BLaER1 (cell line): Measurements from ENCODE around the gene E2F4.
A peak's percentile ranks its signal among the peaks of the same experiment; 100 is the strongest.

Source experiments
- H3K27ac ChIP-seq: shearing (Covaris generic); formaldehyde crosslinking; 2 replicates; pipeline ENCODE4 v1.8.1; 2022
- H3K27me3 ChIP-seq: shearing (Covaris generic); formaldehyde crosslinking; 2 replicates; pipeline ENCODE4 v1.8.1; 2022
- H3K36me3 ChIP-seq: shearing (Covaris generic); formaldehyde crosslinking; 2 replicates; pipeline ENCODE4 v1.8.1; 2022
- H3K4me1 ChIP-seq: shearing (Covaris generic); formaldehyde crosslinking; 2 replicates; pipeline ENCODE4 v1.8.1; 2022
- H3K4me2 ChIP-seq: shearing (Covaris generic); formaldehyde crosslinking; 2 replicates; pipeline ENCODE4 v1.8.1; 2022
- H3K4me3 ChIP-seq: shearing (Covaris generic); formaldehyde crosslinking; 2 replicates; pipeline ENCODE4 v1.8.1; 2022
- H3K9ac ChIP-seq: shearing (Covaris generic); formaldehyde crosslinking; 2 replicates; pipeline ENCODE4 v1.8.1; 2022
- H3K9me3 ChIP-seq: shearing (Covaris generic); formaldehyde crosslinking; 2 replicates; pipeline ENCODE4 v1.8.1; 2022
- H4K20me1 ChIP-seq: shearing (Covaris generic); formaldehyde crosslinking; 2 replicates; pipeline ENCODE4 v1.8.1; 2022
- Cebpa-rat ChIP-seq: shearing (Covaris generic); IDR thresholded peaks from 2 replicates; pipeline ENCODE4 v1.8.1; 2022

The E2F4 gene

GRCh38 chr16:67246081-67246755 is 54.3 kb downstream of the E2F4 start:
- Histone ChIP-seq H3K27me3 (peaks cover 28% of the 10 kb centered on the region), H3K4me2 (peak overlapping the region; percentile 100), H3K4me3 (peak overlapping the region; percentile 92), H3K9ac (peak overlapping the region; percentile 84), H3K9me3 (no peaks in the 10 kb centered on the region), H3K4me1 (peaks cover 86% of the 10 kb centered on the region), H4K20me1 (peaks cover 51% of the 10 kb centered on the region), H3K36me3 (peaks cover 13% of the 10 kb centered on the region), H3K27ac (peak overlapping the region; percentile 84)
- TF ChIP-seq Cebpa-rat: no peak

- Histone ChIP-seq H3K4me3 (peak overlapping the region; percentile 92), H3K27ac (peak overlapping the region; percentile 84), H4K20me1 (peaks cover 45% of the 10 kb centered on the region), H3K4me1 (peaks cover 81% of the 10 kb centered on the region), H3K9ac (peak overlapping the region; percentile 84), H3K9me3 (no peaks in the 10 kb centered on the region), H3K36me3 (peaks cover 7% of the 10 kb centered on the region), H3K4me2 (peak overlapping the region; percentile 100), H3K27me3 (peaks cover 28% of the 10 kb centered on the region)
- no peak for TF ChIP-seq Cebpa-rat
Measured at GRCh38 chr16:67246756-67247191, 54.8 kb downstream of the E2F4 start.

- Histone ChIP-seq H3K4me1 (peaks cover 75% of the 10 kb centered on the region), H4K20me1 (peaks cover 39% of the 10 kb centered on the region), H3K4me2 (peak within 1 kb of the TSS; percentile 100), H3K36me3 (peaks cover under 1% of the 10 kb centered on the region; the same call in 1 of the 2 replicates), H3K27ac (peak within 1 kb of the TSS; percentile 84), H3K9ac (peak within 1 kb of the TSS; percentile 84), H3K4me3 (peak within 1 kb of the TSS; percentile 92), H3K9me3 (no peaks in the 10 kb centered on the region), H3K27me3 (peaks cover 28% of the 10 kb centered on the region)
- TF ChIP-seq Cebpa-rat: no peak
Measured at GRCh38 chr16:67247192-67248072, 55.5 kb downstream of the E2F4 start, which contains the start of gene FHOD1. Gene FHOD1, minus strand, starts transcription at chr16:67247481. Its CDS starts 71 bp downstream, at chr16:67247410.

- no peaks in the 10 kb centered on the region for H3K36me3 ChIP-seq
- peak overlapping the region; percentile 84 for H3K9ac ChIP-seq
- H3K4me1 ChIP-seq: peaks cover 75% of the 10 kb centered on the region
- peak overlapping the region; percentile 18; the same call in 1 of the 2 replicates for H3K27ac ChIP-seq
- peaks cover 33% of the 10 kb centered on the region for H4K20me1 ChIP-seq
- H3K9me3 ChIP-seq: no peaks in the 10 kb centered on the region
- H3K4me2 ChIP-seq: peak overlapping the region; percentile 100
- TF ChIP-seq Cebpa-rat: no peak
- peaks cover 28% of the 10 kb centered on the region for H3K27me3 ChIP-seq
- peak overlapping the region; percentile 92 for H3K4me3 ChIP-seq
Measured at GRCh38 chr16:67248073-67248400, 56.1 kb downstream of the E2F4 start.
